K562 (cell line): ENCODE data around the gene POLR1H. TPM values are rescaled to one million over a fixed set of nuclear protein-coding genes. Genes with fewer than 3 reads are reported as not detected.

Experiments
- FIP1L1 ChIP-seq: fragments of 200-400 bp; formaldehyde crosslinking; IDR thresholded peaks from 2 replicates; pipeline ENCODE4 v1.6.1; 2018; ENCODE audit warnings: mild to moderate bottlenecking, low read depth, low read length; ENCODE audit not compliant: poor library complexity, severe bottlenecking
- GABPA ChIP-seq: fragments of 200-800 bp; sonication (Bioruptor generic); conservative IDR thresholded peaks from 2 replicates; pipeline ENCODE4 v1.6.1; 2016; ENCODE audit warnings: low read depth, missing genetic modification characterization, missing compliant biosample characterization
- GTF2A2 ChIP-seq: IDR thresholded peaks from 2 replicates; pipeline ENCODE4 v1.6.1; 2016; ENCODE audit warnings: mild to moderate bottlenecking, missing genetic modification characterization, missing compliant biosample characterization
- KDM1A ChIP-seq, 2 experiments: fragments of 450-650 bp; IDR thresholded peaks; 2 replicates each; pipeline ENCODE4 v1.6.1; 2016; ENCODE audit warnings: mild to moderate bottlenecking in 2 of 2
- OTX1 ChIP-seq: fragments of 450-650 bp; formaldehyde crosslinking; IDR thresholded peaks from 2 replicates; pipeline ENCODE4 v1.4.0; 2022; ENCODE audit warnings: mild to moderate bottlenecking
- PHF8 ChIP-seq: fragments of 200-600 bp; sonication (generic); IDR thresholded peaks from 2 replicates; pipeline ENCODE4 v1.6.1; 2012; ENCODE audit warnings: mixed run types, mild to moderate bottlenecking, inconsistent platforms, low read length, moderate library complexity, borderline replicate concordance
- PYGO2 ChIP-seq: fragments of 450-650 bp; IDR thresholded peaks from 2 replicates; pipeline ENCODE4 v1.6.1; 2016; ENCODE audit warnings: mild to moderate bottlenecking, missing genetic modification characterization, moderate library complexity, missing compliant biosample characterization
- RFX7 ChIP-seq: fragments of 250-450 bp; sonication (Bioruptor Pico); IDR thresholded peaks from 2 replicates; pipeline ENCODE4 v1.5.1; 2021; ENCODE audit warnings: mild to moderate bottlenecking
- SMARCA5 ChIP-seq: fragments of 450-650 bp; IDR thresholded peaks from 2 replicates; pipeline ENCODE4 v1.6.1; 2016
- SMC3 ChIP-seq: conservative IDR thresholded peaks from 2 replicates; pipeline ENCODE4 v1.6.1; 2011; ENCODE audit warnings: low read depth, low read length, improper control_type of control experiment; ENCODE audit not compliant: insufficient read depth
- XRCC4 ChIP-seq: IDR thresholded peaks from one replicate; pipeline ENCODE4 v1.6.1; 2011; ENCODE audit not compliant: insufficient read depth, insufficient read length; ENCODE audit errors: extremely low read depth
- ZNF431 ChIP-seq: sonication (generic); formaldehyde crosslinking; IDR thresholded peaks from 2 replicates; pipeline ENCODE4 v1.8.0; 2022; ENCODE audit warnings: mild to moderate bottlenecking, missing genetic modification reagents
- polyA plus RNA-seq, 8 experiments: library from polyadenylated mRNA; depleted of rRNA in 4 of 8; stranded (reverse) in 5 of 8; unstranded in 3 of 8; fragments of >200 nt; fragmentation: Nextera tagmentation in 2 of 8; fragmentation: Illumina TruSeq in 1 of 8; extraction: Ambion mirVana in 2 of 8; extraction: Trizol in 1 of 8; gene quantifications; 2 replicates each; pipeline versions ENCODE4 v1.2.1 to v1.2.3, GENCODE V29; 2011 to 2014; ENCODE audit warnings: inconsistent platforms in 1 of 8, missing spikeins in 1 of 8
- total RNA-seq, 7 experiments: library from RNA; depleted of rRNA in 6 of 7; stranded (reverse); fragments of >200 nt in 6 of 7; fragmentation: Illumina TruSeq in 2 of 7; extraction: Trizol in 2 of 7; gene quantifications; 2 replicates each; pipeline versions ENCODE4 v1.2.1 to v1.2.3, GENCODE V29; 2011 to 2021; ENCODE audit warnings: low replicate concordance in 1 of 7
- TF ChIP-seq, protein P1 (sequence below): sonication (generic); formaldehyde crosslinking; IDR thresholded peaks from 2 replicates; pipeline ENCODE4 v1.8.0; 2022; ENCODE audit warnings: mild to moderate bottlenecking, missing genetic modification reagents
- TF ChIP-seq, protein P2 (sequence below), 2 experiments: fragments of 450-650 bp; conservative IDR thresholded peaks; 2 replicates each; pipeline ENCODE4 v1.6.1; 2017; ENCODE audit warnings: mild to moderate bottlenecking in 2 of 2, moderate library complexity in 2 of 2
- TF ChIP-seq, protein P3 (sequence below): fragments of 200-400 bp; formaldehyde crosslinking; IDR thresholded peaks from 2 replicates; pipeline ENCODE4 v1.6.1; 2017; ENCODE audit warnings: mild to moderate bottlenecking, low read depth, low read length, moderate library complexity
- TF ChIP-seq, protein P4 (sequence below): fragments of 450-650 bp; formaldehyde crosslinking; IDR thresholded peaks from 2 replicates; pipeline ENCODE4 v1.4.0; 2020; ENCODE audit warnings: mild to moderate bottlenecking, moderate library complexity

Gene POLR1H
- total and polyA plus RNA-seq, 9 of the 15 experiments (the other 6 are each of a cell fraction or from before 2014, with no cell fraction given), result 92.2 to 333 (median 143) TPM

DNA sequence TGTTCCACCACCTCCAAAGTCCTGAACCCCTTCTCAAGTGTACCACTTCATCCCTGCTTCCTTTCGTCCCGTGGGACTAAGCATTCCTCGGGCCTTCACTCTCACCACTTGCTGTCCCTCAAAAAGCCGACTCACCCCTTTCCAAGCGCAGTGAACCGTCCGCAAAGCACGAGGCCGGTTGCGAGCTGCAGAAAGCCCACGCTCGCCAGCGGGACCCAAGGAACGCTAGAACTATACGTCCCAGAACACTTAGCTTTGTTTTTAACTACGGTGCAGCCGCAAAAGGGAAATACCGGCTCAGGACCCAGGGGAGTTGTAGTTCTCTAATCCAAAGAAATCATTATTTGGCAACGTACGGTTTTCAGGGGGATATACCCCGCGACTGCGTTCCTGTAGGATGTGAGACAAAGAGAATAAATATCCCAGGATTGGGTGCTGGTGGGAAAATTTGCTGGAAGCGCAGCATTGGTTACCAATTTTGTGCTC is 416 bp upstream of the POLR1H start (continued):
- TF ChIP-seq GABPA (tag), result no peak
- no peak; the same call in 1 of the 2 replicates for TF ChIP-seq ZNF431
- TF ChIP-seq XRCC4, result no peak
- no peak for TF ChIP-seq SMC3
- TF ChIP-seq PHF8, result peak; percentile 91; the same call in 1 of the 2 replicates
- no peak for TF ChIP-seq RFX7 (CRISPR knock-in tag)
- TF ChIP-seq, protein P1, sequence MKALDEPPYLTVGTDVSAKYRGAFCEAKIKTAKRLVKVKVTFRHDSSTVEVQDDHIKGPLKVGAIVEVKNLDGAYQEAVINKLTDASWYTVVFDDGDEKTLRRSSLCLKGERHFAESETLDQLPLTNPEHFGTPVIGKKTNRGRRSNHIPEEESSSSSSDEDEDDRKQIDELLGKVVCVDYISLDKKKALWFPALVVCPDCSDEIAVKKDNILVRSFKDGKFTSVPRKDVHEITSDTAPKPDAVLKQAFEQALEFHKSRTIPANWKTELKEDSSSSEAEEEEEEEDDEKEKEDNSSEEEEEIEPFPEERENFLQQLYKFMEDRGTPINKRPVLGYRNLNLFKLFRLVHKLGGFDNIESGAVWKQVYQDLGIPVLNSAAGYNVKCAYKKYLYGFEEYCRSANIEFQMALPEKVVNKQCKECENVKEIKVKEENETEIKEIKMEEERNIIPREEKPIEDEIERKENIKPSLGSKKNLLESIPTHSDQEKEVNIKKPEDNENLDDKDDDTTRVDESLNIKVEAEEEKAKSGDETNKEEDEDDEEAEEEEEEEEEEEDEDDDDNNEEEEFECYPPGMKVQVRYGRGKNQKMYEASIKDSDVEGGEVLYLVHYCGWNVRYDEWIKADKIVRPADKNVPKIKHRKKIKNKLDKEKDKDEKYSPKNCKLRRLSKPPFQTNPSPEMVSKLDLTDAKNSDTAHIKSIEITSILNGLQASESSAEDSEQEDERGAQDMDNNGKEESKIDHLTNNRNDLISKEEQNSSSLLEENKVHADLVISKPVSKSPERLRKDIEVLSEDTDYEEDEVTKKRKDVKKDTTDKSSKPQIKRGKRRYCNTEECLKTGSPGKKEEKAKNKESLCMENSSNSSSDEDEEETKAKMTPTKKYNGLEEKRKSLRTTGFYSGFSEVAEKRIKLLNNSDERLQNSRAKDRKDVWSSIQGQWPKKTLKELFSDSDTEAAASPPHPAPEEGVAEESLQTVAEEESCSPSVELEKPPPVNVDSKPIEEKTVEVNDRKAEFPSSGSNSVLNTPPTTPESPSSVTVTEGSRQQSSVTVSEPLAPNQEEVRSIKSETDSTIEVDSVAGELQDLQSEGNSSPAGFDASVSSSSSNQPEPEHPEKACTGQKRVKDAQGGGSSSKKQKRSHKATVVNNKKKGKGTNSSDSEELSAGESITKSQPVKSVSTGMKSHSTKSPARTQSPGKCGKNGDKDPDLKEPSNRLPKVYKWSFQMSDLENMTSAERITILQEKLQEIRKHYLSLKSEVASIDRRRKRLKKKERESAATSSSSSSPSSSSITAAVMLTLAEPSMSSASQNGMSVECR, result peak; percentile 4; the same call in 1 of the 2 replicates
- 0 out of 2 replicates have a peak, but pooled peaks have one; percentile 56 for TF ChIP-seq PYGO2
- TF ChIP-seq SMARCA5, result no peak
- no peak for TF ChIP-seq KDM1A (IDR thresholded peaks at IDR 0.05)
- TF ChIP-seq OTX1 (CRISPR knock-in tag), result no peak
- TF ChIP-seq, protein P2, sequence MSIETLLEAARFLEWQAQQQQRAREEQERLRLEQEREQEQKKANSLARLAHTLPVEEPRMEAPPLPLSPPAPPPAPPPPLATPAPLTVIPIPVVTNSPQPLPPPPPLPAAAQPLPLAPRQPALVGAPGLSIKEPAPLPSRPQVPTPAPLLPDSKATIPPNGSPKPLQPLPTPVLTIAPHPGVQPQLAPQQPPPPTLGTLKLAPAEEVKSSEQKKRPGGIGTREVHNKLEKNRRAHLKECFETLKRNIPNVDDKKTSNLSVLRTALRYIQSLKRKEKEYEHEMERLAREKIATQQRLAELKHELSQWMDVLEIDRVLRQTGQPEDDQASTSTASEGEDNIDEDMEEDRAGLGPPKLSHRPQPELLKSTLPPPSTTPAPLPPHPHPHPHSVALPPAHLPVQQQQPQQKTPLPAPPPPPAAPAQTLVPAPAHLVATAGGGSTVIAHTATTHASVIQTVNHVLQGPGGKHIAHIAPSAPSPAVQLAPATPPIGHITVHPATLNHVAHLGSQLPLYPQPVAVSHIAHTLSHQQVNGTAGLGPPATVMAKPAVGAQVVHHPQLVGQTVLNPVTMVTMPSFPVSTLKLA (conservative IDR thresholded peaks at IDR 0.05), result no peak
- TF ChIP-seq, protein P3, sequence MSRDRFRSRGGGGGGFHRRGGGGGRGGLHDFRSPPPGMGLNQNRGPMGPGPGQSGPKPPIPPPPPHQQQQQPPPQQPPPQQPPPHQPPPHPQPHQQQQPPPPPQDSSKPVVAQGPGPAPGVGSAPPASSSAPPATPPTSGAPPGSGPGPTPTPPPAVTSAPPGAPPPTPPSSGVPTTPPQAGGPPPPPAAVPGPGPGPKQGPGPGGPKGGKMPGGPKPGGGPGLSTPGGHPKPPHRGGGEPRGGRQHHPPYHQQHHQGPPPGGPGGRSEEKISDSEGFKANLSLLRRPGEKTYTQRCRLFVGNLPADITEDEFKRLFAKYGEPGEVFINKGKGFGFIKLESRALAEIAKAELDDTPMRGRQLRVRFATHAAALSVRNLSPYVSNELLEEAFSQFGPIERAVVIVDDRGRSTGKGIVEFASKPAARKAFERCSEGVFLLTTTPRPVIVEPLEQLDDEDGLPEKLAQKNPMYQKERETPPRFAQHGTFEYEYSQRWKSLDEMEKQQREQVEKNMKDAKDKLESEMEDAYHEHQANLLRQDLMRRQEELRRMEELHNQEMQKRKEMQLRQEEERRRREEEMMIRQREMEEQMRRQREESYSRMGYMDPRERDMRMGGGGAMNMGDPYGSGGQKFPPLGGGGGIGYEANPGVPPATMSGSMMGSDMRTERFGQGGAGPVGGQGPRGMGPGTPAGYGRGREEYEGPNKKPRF, result no peak
- 0 out of 2 replicates have a peak, but pooled peaks have one; percentile 47 for TF ChIP-seq GTF2A2 (tag)
- TF ChIP-seq FIP1L1, result no peak
- TF ChIP-seq, protein P4, sequence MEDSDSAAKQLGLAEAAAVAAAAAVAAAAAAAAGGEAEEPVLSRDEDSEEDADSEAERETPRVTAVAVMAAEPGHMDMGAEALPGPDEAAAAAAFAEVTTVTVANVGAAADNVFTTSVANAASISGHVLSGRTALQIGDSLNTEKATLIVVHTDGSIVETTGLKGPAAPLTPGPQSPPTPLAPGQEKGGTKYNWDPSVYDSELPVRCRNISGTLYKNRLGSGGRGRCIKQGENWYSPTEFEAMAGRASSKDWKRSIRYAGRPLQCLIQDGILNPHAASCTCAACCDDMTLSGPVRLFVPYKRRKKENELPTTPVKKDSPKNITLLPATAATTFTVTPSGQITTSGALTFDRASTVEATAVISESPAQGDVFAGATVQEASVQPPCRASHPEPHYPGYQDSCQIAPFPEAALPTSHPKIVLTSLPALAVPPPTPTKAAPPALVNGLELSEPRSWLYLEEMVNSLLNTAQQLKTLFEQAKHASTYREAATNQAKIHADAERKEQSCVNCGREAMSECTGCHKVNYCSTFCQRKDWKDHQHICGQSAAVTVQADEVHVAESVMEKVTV (CRISPR knock-in tag), result no peak
